ENCODE data around the gene SYNE3.

- TF ChIP-seq POLR2A (IDR thresholded peaks at IDR 0.05; ENCODE audit: low read depth) (no peak), POLR2AphosphoS5 (IDR thresholded peaks at IDR 0.05) (no peak), EP300 (IDR thresholded peaks at IDR 0.05) (no peak)
- TF ChIP-seq, protein P1, sequence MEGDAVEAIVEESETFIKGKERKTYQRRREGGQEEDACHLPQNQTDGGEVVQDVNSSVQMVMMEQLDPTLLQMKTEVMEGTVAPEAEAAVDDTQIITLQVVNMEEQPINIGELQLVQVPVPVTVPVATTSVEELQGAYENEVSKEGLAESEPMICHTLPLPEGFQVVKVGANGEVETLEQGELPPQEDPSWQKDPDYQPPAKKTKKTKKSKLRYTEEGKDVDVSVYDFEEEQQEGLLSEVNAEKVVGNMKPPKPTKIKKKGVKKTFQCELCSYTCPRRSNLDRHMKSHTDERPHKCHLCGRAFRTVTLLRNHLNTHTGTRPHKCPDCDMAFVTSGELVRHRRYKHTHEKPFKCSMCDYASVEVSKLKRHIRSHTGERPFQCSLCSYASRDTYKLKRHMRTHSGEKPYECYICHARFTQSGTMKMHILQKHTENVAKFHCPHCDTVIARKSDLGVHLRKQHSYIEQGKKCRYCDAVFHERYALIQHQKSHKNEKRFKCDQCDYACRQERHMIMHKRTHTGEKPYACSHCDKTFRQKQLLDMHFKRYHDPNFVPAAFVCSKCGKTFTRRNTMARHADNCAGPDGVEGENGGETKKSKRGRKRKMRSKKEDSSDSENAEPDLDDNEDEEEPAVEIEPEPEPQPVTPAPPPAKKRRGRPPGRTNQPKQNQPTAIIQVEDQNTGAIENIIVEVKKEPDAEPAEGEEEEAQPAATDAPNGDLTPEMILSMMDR (IDR thresholded peaks at IDR 0.05): no peak
Measured at GRCh38 chr14:95535226-95536021, 19.0 kb upstream of the SYNE3 start.
